ENCODE measurements around the gene CALCOCO1. TPM values are rescaled to one million over a fixed set of nuclear protein-coding genes. Genes with fewer than 3 reads are reported as not detected.

The CALCOCO1 gene
- total RNA-seq, 1 donor from 2014 or later: 212 TPM

DNA sequence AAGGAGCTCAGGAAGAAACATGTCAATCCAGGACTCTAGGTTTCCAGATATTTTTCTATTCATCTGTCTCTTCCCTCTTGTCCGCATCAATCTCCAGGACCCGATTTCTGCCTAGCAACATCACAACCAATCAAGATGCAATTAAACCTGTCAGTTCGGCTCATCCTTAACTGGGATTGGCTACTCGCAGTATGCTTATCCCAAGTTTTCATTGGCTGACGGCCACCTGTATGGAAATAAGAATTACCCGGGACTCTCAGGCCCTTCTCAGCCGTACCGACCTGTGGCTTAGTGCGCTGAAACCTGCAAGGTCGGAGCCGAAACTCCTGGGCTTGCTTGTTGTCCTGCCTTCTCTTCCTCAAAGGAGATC, 31.0 kb downstream of the CALCOCO1 start:
- peak overlapping the region; percentile 43 for H3K4me3 ChIP-seq
- TF ChIP-seq, protein P1, sequence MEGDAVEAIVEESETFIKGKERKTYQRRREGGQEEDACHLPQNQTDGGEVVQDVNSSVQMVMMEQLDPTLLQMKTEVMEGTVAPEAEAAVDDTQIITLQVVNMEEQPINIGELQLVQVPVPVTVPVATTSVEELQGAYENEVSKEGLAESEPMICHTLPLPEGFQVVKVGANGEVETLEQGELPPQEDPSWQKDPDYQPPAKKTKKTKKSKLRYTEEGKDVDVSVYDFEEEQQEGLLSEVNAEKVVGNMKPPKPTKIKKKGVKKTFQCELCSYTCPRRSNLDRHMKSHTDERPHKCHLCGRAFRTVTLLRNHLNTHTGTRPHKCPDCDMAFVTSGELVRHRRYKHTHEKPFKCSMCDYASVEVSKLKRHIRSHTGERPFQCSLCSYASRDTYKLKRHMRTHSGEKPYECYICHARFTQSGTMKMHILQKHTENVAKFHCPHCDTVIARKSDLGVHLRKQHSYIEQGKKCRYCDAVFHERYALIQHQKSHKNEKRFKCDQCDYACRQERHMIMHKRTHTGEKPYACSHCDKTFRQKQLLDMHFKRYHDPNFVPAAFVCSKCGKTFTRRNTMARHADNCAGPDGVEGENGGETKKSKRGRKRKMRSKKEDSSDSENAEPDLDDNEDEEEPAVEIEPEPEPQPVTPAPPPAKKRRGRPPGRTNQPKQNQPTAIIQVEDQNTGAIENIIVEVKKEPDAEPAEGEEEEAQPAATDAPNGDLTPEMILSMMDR (IDR thresholded peaks at IDR 0.05): no peak
- H3K9me3 ChIP-seq: no peaks in the 10 kb centered on the region
- intact Hi-C loops (cut with DNase I): no loop called here
- no peak overlapping the region for H3K27ac ChIP-seq
- no peaks in the 10 kb centered on the region for H3K36me3 ChIP-seq
- ATAC-seq (peak; percentile 90 to 95), DNase-seq (peak; percentile 57)
- H3K4me1 ChIP-seq: peaks cover 31% of the 10 kb centered on the region
- peaks cover 77% of the 10 kb centered on the region for H3K27me3 ChIP-seq (ENCODE audit: low read depth)

DNA sequence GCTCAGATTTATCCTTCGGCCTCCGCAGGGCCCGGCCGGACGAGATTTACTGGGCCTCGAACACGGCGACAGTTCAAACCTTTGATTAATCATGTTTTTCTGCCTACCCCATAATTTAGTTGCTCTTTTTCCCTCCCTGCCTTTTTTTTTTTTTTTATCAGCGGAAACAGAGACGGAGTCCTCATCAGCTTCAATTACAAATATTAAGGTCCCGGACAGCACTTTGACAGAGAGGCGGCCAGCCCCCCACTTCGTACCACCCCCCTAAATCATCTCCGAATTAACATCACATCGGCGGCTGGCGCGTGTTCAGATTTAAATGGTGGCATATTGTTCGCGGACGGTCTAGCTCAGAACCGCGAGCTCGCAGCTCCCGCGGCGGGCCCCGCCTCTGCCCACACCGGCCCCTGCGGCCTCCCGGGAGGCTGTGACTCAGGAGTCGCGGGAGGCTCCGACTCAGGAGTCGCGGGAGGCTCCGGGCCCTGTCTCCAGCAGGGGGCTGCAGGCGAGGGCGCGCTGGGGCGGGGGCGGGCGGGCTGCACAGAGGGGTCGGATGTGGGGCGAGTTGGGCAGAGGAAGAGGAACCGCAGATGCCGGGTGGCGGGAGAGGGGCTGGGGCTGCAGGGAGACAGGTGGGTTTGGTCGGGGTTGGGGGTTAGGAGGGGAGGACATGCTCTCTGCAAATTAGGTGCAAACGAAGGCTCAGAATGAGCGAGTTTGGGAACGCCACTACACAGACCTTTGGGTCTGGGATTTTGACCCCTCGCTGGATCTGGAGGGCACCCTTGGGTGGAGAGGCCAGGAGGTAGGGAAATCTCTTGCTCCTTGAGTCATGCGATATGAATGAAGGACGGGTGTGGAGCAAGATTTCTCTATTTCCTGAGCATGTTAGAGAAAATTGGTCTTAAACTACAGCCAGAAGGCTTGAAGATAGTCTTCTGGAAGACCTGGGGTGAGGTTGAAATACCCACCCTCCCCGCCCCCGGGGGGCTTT, 31.8 kb downstream of the CALCOCO1 start:
- TF ChIP-seq, protein P1 (IDR thresholded peaks at IDR 0.05): no peak
- peak overlapping the region; percentile 34 for H3K4me3 ChIP-seq
- ATAC-seq: peak; percentile 65 to 68
- H3K4me1 ChIP-seq: peaks cover 31% of the 10 kb centered on the region
- H3K27ac ChIP-seq: no peak overlapping the region
- intact Hi-C loops (cut with DNase I): no loop called here
- H3K9me3 ChIP-seq: no peaks in the 10 kb centered on the region
- H3K27me3 ChIP-seq (ENCODE audit: low read depth): peaks cover 81% of the 10 kb centered on the region
- no peak for DNase-seq
- H3K36me3 ChIP-seq: no peaks in the 10 kb centered on the region

DNA sequence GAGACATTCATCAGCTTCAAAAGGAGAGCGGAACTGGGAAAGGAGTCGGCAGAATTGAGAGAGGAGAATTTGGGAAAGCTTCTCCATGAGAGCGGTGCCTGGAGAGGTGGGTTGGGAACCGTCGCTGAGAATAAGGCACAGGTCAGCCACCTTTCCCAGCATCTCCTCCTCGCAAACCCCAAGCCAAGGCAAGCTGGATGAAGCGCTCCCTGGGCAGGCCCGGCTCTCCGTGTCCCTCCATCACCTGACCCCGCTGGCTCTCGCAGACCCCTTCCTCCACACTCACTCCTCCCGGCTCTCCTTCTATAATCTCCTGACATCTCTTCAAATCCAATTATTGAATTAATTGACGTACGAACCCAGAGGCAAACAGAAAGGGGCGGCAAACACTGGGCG, 32.5 kb downstream of the CALCOCO1 start:
- TF ChIP-seq, protein P1 (IDR thresholded peaks at IDR 0.05): no peak
- H3K4me3 ChIP-seq: peak overlapping the region; percentile 34
- H3K27me3 ChIP-seq (ENCODE audit: low read depth): peaks cover 75% of the 10 kb centered on the region
- H3K9me3 ChIP-seq: no peaks in the 10 kb centered on the region
- DNase-seq: no peak
- H3K27ac ChIP-seq: no peak overlapping the region
- H3K4me1 ChIP-seq: peaks cover 31% of the 10 kb centered on the region
- ATAC-seq: no peak
- intact Hi-C loops (cut with DNase I): no loop called here
- no peaks in the 10 kb centered on the region for H3K36me3 ChIP-seq

DNA sequence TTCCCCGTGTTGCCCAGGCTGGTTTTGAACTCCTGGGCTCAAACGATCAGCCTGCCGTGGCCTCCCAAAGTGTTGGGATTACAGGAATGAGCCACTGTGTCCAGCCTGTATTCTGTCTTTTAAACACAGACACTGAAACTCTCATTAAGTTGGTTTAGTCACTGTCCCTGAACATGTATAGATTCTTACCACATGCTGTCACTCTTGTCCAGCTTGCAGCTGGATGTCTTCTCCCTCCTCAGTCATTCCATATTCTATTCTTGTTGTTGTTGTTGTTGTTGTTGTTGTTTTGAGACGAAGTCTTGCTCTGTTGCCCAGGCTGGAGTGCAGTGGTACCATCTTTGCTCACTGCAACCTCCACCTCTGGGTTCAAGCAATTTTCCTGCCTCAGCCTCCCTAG, 39.1 kb downstream of the CALCOCO1 start:
- intact Hi-C loops (cut with DNase I): no loop called here
- H3K36me3 ChIP-seq: no peaks in the 10 kb centered on the region
- H3K27me3 ChIP-seq (ENCODE audit: low read depth): peaks cover 14% of the 10 kb centered on the region
- TF ChIP-seq, protein P1 (IDR thresholded peaks at IDR 0.05): no peak
- ATAC-seq (no peak), DNase-seq (no peak)
- H3K4me1 ChIP-seq: no peaks in the 10 kb centered on the region
- H3K27ac ChIP-seq: no peak overlapping the region
- H3K9me3 ChIP-seq: no peaks in the 10 kb centered on the region
- H3K4me3 ChIP-seq: no peak overlapping the region

DNA sequence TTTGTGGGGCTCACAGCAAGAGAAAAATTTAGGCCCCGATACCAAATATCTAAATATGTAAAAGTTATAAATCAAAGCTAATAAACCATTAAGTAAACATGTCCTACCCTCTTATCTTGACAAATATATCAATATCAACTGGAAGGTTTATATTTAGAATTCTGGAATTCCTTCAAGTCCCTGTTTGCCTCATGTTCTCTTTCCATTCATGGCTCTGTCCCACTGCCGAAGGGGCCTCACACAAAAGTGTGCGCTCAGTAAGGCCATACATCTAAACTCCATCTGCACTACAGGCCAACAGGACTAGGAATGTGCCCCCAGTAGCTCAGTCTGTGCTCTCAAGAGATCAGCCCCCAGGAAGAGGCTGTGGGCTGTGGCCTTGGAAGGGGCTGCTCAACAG, 40.8 kb downstream of the CALCOCO1 start:
- Histone ChIP-seq H3K9me3 (no peaks in the 10 kb centered on the region), H3K36me3 (no peaks in the 10 kb centered on the region), H3K27ac (no peak overlapping the region), H3K27me3 (ENCODE audit: low read depth) (peaks cover 7% of the 10 kb centered on the region), H3K4me3 (no peak overlapping the region), H3K4me1 (no peaks in the 10 kb centered on the region)
- intact Hi-C loops (cut with DNase I): no loop called here
- no peak for DNase-seq
- no peak for ATAC-seq
- TF ChIP-seq, protein P1 (IDR thresholded peaks at IDR 0.05): no peak
